ENCODE measurements around the gene CIB4. TPM values are rescaled to one million over a fixed set of nuclear protein-coding genes. Genes with fewer than 3 reads are reported as not detected.

Gene CIB4
- total RNA-seq, 5 donors from 2014 or later (not counting 1 experiment from before 2014, with no cell fraction given) = not detected

- Histone ChIP-seq H3K9me3 (no peaks in the 10 kb centered on the region), H3K27me3 (replicated peaks in 1 of 2; ENCODE audit: control insufficient read depth in 2 of 2, extremely low read depth in 1 of 2, insufficient read depth in 2 of 2, low read length in 1 of 2) (peaks cover 2 to 45% of the 10 kb centered on the region in 2 experiments), H3K4me1 (ENCODE audit: control insufficient read depth in 1 of 2, extremely low read depth in 1 of 2, insufficient read depth in 2 of 2, low read length in 2 of 2) (no peaks in the 10 kb centered on the region), H3K36me3 (ENCODE audit: control insufficient read depth in 2 of 2, extremely low read depth in 1 of 2, insufficient read depth in 1 of 2, low read length in 1 of 2) (no peaks in the 10 kb centered on the region), H3K4me3 (ENCODE audit: control insufficient read depth in 1 of 2, extremely low read depth in 1 of 2, low read length in 1 of 2) (no peak overlapping the region), H3K27ac (ENCODE audit: low read length) (no peak overlapping the region)
- no peak for DNase-seq
- WGBS (ENCODE audit: insufficient coverage) = 90% methylated on average over 8 of the region's 8 CpGs
- CTCF ChIA-PET = no interaction called here
- Mint-ChIP-seq H3K9me3 (peaks cover 0 to 6% (median 4%) of the 10 kb centered on the region in 3 donors), H3K36me3 (no peaks in the 10 kb centered on the region), H3K4me1 (no peaks in the 10 kb centered on the region), H3K27me3 (peaks cover 30 to 41% of the 10 kb centered on the region in 2 donors), H3K27ac (no peak overlapping the region), H3K4me3 (no peak overlapping the region)
- no peak for ATAC-seq (replicated peaks in 1 of 4)
- POLR2A ChIA-PET = no interaction called here
Measured at GRCh38 chr2:26682155-26682554, 41.0 kb upstream of the CIB4 start.

- H3K36me3 Mint-ChIP-seq = no peaks in the 10 kb centered on the region
- peaks cover 25 to 36% of the 10 kb centered on the region in 2 donors for H3K27me3 Mint-ChIP-seq
- no peak overlapping the region for H3K4me3 Mint-ChIP-seq
- H3K4me1 ChIP-seq (ENCODE audit: control insufficient read depth in 1 of 2, extremely low read depth in 1 of 2, insufficient read depth in 2 of 2, low read length in 2 of 2) = no peaks in the 10 kb centered on the region
- H3K9me3 ChIP-seq = no peaks in the 10 kb centered on the region
- no peak overlapping the region for H3K27ac Mint-ChIP-seq
- ATAC-seq (replicated peaks in 1 of 4) = no peak
- whole genome bisulfite sequencing (ENCODE audit: insufficient coverage) = no CpG with 5 or more reads among the region's 3 CpGs
- ChIA-PET CTCF (no interaction called here), POLR2A (no interaction called here)
- no peaks in the 10 kb centered on the region for H3K4me1 Mint-ChIP-seq
- H3K36me3 ChIP-seq (ENCODE audit: control insufficient read depth in 2 of 2, extremely low read depth in 1 of 2, insufficient read depth in 1 of 2, low read length in 1 of 2) = no peaks in the 10 kb centered on the region
- no peak overlapping the region for H3K27ac ChIP-seq (ENCODE audit: low read length)
- H3K27me3 ChIP-seq (replicated peaks in 1 of 2; ENCODE audit: control insufficient read depth in 2 of 2, extremely low read depth in 1 of 2, insufficient read depth in 2 of 2, low read length in 1 of 2) = peaks cover 2 to 42% of the 10 kb centered on the region in 2 experiments
- H3K4me3 ChIP-seq (ENCODE audit: control insufficient read depth in 1 of 2, extremely low read depth in 1 of 2, low read length in 1 of 2) = no peak overlapping the region
- H3K9me3 Mint-ChIP-seq = peaks cover 0 to 6% (median 4%) of the 10 kb centered on the region in 3 donors
- DNase-seq = no peak
Measured at GRCh38 chr2:26681656-26682055, 40.5 kb upstream of the CIB4 start.

GRCh38 chr2:26679867-26680266 lies 38.7 kb upstream of the CIB4 start:
- DNase-seq (no peak), ATAC-seq (replicated peaks in 1 of 4) (no peak)
- H3K9me3 ChIP-seq = no peaks in the 10 kb centered on the region
- CTCF ChIA-PET = no interaction called here
- H3K27ac ChIP-seq (ENCODE audit: low read length) = no peak overlapping the region
- Mint-ChIP-seq H3K4me3 (no peak overlapping the region), H3K27ac (no peak overlapping the region), H3K4me1 (no peaks in the 10 kb centered on the region), H3K27me3 (peaks cover 20 to 27% of the 10 kb centered on the region in 2 donors), H3K36me3 (no peaks in the 10 kb centered on the region), H3K9me3 (peaks cover 0 to 6% (median 4%) of the 10 kb centered on the region in 3 donors)
- H3K4me3 ChIP-seq (ENCODE audit: control insufficient read depth in 1 of 2, extremely low read depth in 1 of 2, low read length in 1 of 2) = no peak overlapping the region
- 41% methylated on average over 2 of the region's 4 CpGs for WGBS (ENCODE audit: insufficient coverage)
- peaks cover 0 to 36% of the 10 kb centered on the region in 2 experiments for H3K27me3 ChIP-seq (replicated peaks in 1 of 2; ENCODE audit: control insufficient read depth in 2 of 2, extremely low read depth in 1 of 2, insufficient read depth in 2 of 2, low read length in 1 of 2)
- no peaks in the 10 kb centered on the region for H3K4me1 ChIP-seq (ENCODE audit: control insufficient read depth in 1 of 2, extremely low read depth in 1 of 2, insufficient read depth in 2 of 2, low read length in 2 of 2)
- no peaks in the 10 kb centered on the region for H3K36me3 ChIP-seq (ENCODE audit: control insufficient read depth in 2 of 2, extremely low read depth in 1 of 2, insufficient read depth in 1 of 2, low read length in 1 of 2)
- POLR2A ChIA-PET = interaction anchor here in 1 of 2 donors (0.5 kb wide), 1 partner anchor 623 kb away, joined by 3 read pairs; no protein-coding TSS in a partner anchor

GRCh38 chr2:26678035-26678434 lies 36.9 kb upstream of the CIB4 start:
- H3K9me3 Mint-ChIP-seq = peaks cover 0 to 6% (median 4%) of the 10 kb centered on the region in 3 donors

GRCh38 chr2:26675651-26676255 lies 34.6 kb upstream of the CIB4 start:
- no peaks in the 10 kb centered on the region for H3K36me3 ChIP-seq (ENCODE audit: control insufficient read depth in 2 of 2, extremely low read depth in 1 of 2, insufficient read depth in 1 of 2, low read length in 1 of 2)
- Mint-ChIP-seq H3K36me3 (no peaks in the 10 kb centered on the region), H3K9me3 (peaks cover 0 to 6% (median 4%) of the 10 kb centered on the region in 3 donors), H3K27ac (no peak overlapping the region), H3K4me1 (no peaks in the 10 kb centered on the region), H3K27me3 (peaks cover 31 to 32% of the 10 kb centered on the region in 2 donors), H3K4me3 (no peak overlapping the region)
- H3K4me3 ChIP-seq (ENCODE audit: control insufficient read depth in 1 of 2, extremely low read depth in 1 of 2, low read length in 1 of 2) = no peak overlapping the region
- 89% methylated on average over 5 of the region's 6 CpGs for WGBS (ENCODE audit: insufficient coverage)
- no peak overlapping the region for H3K27ac ChIP-seq (ENCODE audit: low read length)
- POLR2A ChIA-PET = no interaction called here
- no peak for DNase-seq
- H3K27me3 ChIP-seq (replicated peaks in 1 of 2; ENCODE audit: control insufficient read depth in 2 of 2, extremely low read depth in 1 of 2, insufficient read depth in 2 of 2, low read length in 1 of 2) = peaks cover 0 to 41% of the 10 kb centered on the region in 2 experiments
- H3K4me1 ChIP-seq (ENCODE audit: control insufficient read depth in 1 of 2, extremely low read depth in 1 of 2, insufficient read depth in 2 of 2, low read length in 2 of 2) = no peaks in the 10 kb centered on the region
- H3K9me3 ChIP-seq = no peaks in the 10 kb centered on the region
- CTCF ChIA-PET = no interaction called here
- no peak for ATAC-seq (replicated peaks in 1 of 4)

More at GRCh38 chr2:26678035-26678434, 36.9 kb upstream of the CIB4 start:
- 93% methylated on average over 3 of the region's 4 CpGs for WGBS (ENCODE audit: insufficient coverage)
- no peaks in the 10 kb centered on the region for H3K36me3 ChIP-seq (ENCODE audit: control insufficient read depth in 2 of 2, extremely low read depth in 1 of 2, insufficient read depth in 1 of 2, low read length in 1 of 2)
- no peaks in the 10 kb centered on the region for H3K9me3 ChIP-seq
- Mint-ChIP-seq H3K4me1 (no peaks in the 10 kb centered on the region), H3K36me3 (no peaks in the 10 kb centered on the region), H3K27me3 (peaks cover 23 to 33% of the 10 kb centered on the region in 2 donors), H3K27ac (no peak overlapping the region), H3K4me3 (no peak overlapping the region)
- no peaks in the 10 kb centered on the region for H3K4me1 ChIP-seq (ENCODE audit: control insufficient read depth in 1 of 2, extremely low read depth in 1 of 2, insufficient read depth in 2 of 2, low read length in 2 of 2)
- H3K27ac ChIP-seq (ENCODE audit: low read length) = no peak overlapping the region
- no peak for ATAC-seq (replicated peaks in 1 of 4)
- CTCF ChIA-PET = no interaction called here
- H3K27me3 ChIP-seq (replicated peaks in 1 of 2; ENCODE audit: control insufficient read depth in 2 of 2, extremely low read depth in 1 of 2, insufficient read depth in 2 of 2, low read length in 1 of 2) = peaks cover 0 to 38% of the 10 kb centered on the region in 2 experiments
- H3K4me3 ChIP-seq (ENCODE audit: control insufficient read depth in 1 of 2, extremely low read depth in 1 of 2, low read length in 1 of 2) = no peak overlapping the region
- POLR2A ChIA-PET = no interaction called here
- no peak for DNase-seq

GRCh38 chr2:26674771-26675170 lies 33.6 kb upstream of the CIB4 start:
- Histone ChIP-seq H3K4me1 (ENCODE audit: control insufficient read depth in 1 of 2, extremely low read depth in 1 of 2, insufficient read depth in 2 of 2, low read length in 2 of 2) (no peaks in the 10 kb centered on the region), H3K27me3 (replicated peaks in 1 of 2; ENCODE audit: control insufficient read depth in 2 of 2, extremely low read depth in 1 of 2, insufficient read depth in 2 of 2, low read length in 1 of 2) (peaks cover 0 to 47% of the 10 kb centered on the region in 2 experiments), H3K9me3 (no peaks in the 10 kb centered on the region), H3K4me3 (ENCODE audit: control insufficient read depth in 1 of 2, extremely low read depth in 1 of 2, low read length in 1 of 2) (no peak overlapping the region), H3K36me3 (ENCODE audit: control insufficient read depth in 2 of 2, extremely low read depth in 1 of 2, insufficient read depth in 1 of 2, low read length in 1 of 2) (no peaks in the 10 kb centered on the region), H3K27ac (ENCODE audit: low read length) (no peak overlapping the region)
- DNase-seq (no peak), ATAC-seq (replicated peaks in 1 of 4) (no peak)
- POLR2A ChIA-PET = no interaction called here
- WGBS (ENCODE audit: insufficient coverage) = 81% methylated on average over 9 of the region's 13 CpGs
- CTCF ChIA-PET = no interaction called here
- Mint-ChIP-seq H3K4me1 (no peaks in the 10 kb centered on the region), H3K9me3 (peaks cover 0 to 6% (median 4%) of the 10 kb centered on the region in 3 donors), H3K4me3 (no peak overlapping the region), H3K27ac (no peak overlapping the region), H3K27me3 (peaks cover 40 to 41% of the 10 kb centered on the region in 2 donors), H3K36me3 (no peaks in the 10 kb centered on the region)

All from T-cell (primary cell).